NCI-H2081 (cell line): ENCODE measurements around the gene TMEM243.
"Not testable (repeated sequence)": the region's sequence is repeated elsewhere in the genome, so short reads cannot be mapped to it uniquely, and the experiment has no call there.

Experiments
- DNase-seq, 2 experiments: peaks; one replicate each; lab custom pipeline; 2025; lab: John Stamatoyannopoulos, UW

Gene TMEM243

DNA sequence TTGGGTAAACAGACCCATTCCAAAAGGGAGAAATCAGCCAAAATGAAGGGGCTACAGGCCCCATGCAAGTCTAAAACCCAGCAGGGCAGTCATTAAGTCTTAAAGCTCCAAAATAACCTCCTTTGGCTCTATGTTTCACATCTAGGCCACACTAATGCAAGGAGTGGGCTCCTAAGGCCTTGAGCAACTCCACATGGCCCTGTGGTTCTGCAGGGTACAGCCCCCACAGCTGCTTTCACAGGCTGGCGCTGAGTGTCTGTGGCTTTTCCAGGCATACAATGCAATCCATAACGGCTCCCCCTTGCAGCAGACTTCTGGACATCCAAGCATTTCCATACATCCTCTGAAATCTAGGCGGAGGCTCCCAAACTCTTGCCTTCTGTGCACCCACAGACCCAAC lies 9.0 kb downstream of the TMEM243 start:
- DNase-seq, result no peak

DNA sequence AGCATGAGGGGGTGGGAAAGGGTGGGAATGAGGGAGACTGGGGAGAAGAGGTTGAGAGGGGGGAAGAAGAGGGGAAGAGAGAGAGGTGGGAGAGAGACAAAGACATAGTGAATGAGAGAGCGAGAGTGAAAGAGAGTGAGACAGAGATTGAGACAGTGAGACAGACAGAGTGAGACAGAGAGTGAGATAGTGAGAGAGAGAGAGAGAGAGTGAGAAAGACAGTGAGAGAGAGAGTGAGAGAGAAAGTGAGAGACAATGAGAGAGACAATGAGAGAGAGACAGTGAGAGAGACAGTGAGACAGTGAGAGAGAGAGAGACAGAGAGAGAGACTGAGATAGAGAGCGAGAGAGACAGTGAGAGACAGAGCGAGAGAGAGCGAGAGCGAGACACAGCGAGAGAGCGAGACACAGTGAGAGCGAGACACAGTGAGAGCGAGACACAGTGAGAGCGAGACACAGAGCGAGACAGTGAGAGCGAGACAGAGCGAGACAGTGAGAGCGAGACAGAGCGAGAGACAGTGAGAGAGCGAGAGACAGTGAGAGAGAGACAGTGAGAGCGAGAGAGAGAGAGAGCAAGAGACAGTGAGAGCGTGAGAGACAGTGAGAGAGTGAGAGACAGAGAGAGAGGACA lies 10.1 kb downstream of the TMEM243 start:
- DNase-seq, result no peak

GRCh38 chr7:87206361-87206760 lies 13.2 kb downstream of the TMEM243 start:
- DNase-seq, result no peak

DNA sequence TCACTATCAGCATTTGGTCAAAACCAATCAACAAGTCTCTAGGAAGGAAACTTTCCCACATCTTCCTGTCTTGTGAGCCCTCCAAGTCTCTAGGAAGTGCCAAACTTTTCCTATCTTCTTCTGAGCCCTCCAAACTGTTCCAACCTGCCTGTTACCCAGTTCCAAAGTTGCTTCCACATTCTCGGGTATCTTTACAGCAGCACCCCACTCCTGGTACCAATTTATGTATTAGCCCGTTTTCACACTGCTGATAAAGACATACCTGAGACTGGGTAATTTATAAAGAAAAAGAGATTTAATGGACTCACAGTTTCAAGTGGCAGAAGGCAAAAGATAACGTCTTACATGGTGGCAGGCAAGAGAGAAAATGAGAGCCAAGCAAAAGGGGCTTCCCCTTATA lies 13.8 kb downstream of the TMEM243 start:
- DNase-seq, result not testable (repeated sequence)

DNA sequence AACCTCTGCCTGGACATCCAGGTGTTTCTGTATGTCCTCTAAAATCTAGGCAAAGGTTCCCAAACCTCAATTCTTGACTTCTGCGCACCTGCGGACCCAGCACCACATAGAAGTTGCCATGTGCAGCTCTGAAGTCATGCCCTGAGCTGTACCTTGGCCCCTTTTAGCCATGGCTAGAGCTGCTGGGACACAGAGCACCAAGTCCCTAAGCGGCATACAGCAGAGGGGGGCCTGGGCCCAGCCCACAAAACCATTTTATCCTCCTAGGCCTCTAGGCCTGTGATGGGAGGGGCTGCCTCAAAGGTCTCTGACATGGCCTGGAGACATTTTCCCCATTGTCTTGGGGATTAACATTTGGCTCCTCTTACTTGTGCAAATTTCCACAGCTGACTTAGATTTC lies 14.6 kb downstream of the TMEM243 start:
- DNase-seq, result no peak

DNA sequence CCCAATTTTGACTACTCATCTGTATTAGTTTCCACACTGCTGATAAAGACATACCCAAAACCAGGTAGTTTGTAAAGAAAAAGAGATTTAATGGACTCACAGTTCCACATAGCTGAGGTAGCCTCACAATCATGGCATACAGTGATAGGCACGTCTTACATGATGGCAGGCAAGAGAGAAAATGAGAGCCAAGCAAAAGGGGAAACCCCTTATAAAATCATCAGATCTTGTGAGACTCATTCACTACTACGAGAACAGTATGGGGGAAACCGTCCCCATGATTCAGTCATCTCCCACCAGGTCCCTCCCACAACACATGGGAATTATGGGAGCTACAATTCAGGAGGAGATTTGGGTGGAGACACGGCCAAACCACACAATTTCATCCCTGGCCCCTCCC lies 15.6 kb downstream of the TMEM243 start:
- DNase-seq, result not testable (repeated sequence)

GRCh38 chr7:87202705-87203104 lies 16.8 kb downstream of the TMEM243 start:
- DNase-seq, result no peak

GRCh38 chr7:87202208-87202607 lies 17.3 kb downstream of the TMEM243 start:
- DNase-seq, result no peak

- DNase-seq, result no peak
Measured at GRCh38 chr7:87199700-87200450, 19.7 kb downstream of the TMEM243 start.

GRCh38 chr7:87199241-87199640 lies 20.3 kb downstream of the TMEM243 start:
- no peak for DNase-seq

- no peak for DNase-seq
Measured at GRCh38 chr7:87193912-87194311, 25.6 kb downstream of the TMEM243 start.

DNA sequence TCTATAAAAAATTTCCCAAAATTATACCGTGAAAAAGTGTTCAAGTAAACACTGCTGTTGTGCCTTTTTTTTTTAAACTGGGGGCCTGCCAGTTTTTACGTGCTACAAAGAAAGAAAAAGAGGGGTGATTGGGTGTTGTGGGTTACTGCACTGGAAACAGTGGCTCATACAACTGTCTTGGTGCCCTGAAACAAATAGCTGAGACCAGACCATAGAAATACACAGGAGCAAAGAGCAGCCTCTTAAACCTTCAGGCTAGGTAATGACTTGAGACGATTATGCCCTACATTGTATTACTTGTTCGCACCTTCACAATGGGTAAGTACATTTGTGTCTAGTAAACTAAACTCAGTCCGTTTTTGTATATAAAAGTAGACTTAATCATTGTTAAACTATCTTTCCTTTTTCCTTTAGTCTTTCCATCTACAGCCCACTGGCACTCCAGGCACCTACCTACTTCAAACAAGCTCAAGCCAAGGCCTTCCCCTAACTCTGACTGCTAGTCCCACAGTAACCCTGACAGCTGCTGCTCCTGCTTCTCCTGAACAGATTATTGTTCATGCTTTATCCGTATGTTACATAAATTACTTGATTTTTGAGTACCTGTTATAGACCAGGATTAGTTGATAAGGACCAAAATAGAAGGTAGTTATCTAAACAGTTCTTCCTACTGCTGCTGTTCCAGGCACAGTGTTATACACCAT lies 26.6 kb downstream of the TMEM243 start:
- no peak for DNase-seq

DNA sequence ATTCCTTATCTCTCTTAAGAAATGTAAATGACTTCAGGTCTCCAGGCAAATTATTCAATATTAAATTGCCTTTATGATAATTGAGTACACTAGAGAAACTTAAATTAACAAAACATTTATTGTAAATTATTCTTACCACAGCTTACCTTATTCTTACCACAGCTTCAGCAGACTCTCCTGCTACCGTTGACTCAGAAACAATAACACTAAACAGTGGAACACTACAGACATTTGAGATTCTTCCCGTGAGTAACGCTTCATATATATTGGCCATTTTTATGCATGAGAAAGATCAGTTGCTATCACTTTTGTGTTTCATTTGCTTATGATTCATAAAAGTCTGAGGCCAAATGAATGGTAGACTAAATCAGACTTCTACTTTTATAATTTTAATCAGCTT lies 28.7 kb downstream of the TMEM243 start:
- DNase-seq, result no peak

DNA sequence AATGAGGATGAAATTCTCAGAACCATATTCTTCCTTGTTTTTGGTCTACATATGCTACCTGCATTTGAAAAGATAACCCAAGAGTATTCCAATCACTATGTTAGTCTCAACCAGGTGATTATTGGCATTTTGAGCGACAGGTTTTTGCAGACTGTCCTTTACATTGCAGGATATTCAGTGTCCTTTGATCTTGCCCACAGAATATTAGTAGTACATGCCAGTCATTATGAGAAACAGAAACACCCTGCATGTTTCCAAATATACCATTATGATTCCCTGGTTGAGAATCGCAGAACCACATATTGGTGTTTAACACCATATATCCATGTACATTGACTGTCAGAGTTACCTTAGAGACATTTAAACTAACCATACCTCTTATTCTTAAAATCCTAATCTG lies 30.6 kb downstream of the TMEM243 start:
- DNase-seq, result no peak

DNA sequence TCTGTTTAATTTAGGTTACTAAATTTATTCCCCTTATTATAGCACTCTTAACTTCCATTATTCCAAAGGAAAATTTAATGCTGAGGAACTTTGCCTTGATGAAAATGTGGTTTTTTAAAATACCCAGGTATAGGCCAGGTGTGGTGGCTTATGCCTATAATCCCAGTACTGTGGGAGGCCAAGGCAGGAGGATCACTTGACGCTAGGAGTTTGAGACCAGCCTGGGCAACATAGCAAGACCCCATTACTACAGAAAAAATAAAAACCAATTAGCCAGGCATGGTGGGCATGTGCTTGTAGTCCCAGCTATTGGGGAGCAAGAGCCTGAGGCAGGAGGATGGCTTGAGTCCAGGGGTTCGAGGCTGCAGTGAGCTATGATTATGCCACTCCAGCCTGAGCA lies 32.4 kb downstream of the TMEM243 start:
- no peak for DNase-seq

- no peak for DNase-seq
Measured at GRCh38 chr7:87179180-87179579, 40.4 kb downstream of the TMEM243 start.

DNA sequence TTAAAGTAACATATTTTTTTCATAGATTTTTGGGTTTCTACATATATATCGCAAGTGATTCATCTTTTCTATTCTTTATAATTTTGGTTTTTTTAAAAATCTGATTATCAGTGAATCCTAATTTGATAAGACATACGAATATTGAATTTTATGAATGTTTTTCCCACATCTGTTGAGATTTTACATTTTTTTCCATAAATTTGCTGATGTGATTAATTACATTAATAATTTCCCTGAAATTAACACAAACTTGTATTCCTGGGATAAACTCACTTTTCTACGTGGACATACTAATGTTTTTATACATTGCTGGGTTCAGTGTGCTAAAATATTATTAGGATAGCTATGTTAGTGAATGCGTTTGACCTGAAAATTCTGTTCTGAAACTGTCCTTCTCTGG lies 41.2 kb downstream of the TMEM243 start:
- DNase-seq, result no peak

DNA sequence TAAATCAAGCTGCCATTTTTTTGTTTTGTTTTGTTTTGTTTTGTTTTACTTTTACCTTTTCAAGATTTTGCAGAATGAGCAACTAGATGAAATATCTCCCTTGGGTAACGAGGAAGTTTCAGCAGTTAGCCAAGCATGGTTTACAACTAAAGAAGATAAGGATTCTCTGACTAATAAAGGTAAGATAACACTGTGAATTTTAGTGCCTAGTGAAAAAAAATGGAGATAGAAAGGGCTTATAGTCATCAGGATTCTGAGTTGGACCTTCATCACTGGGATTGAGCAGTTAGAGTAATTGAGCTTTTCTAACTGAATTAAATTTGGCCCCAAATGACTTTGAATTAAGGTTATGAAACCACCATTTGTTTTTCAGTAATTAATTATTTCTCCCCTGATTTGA lies 46.1 kb downstream of the TMEM243 start:
- DNase-seq, result no peak

DNA sequence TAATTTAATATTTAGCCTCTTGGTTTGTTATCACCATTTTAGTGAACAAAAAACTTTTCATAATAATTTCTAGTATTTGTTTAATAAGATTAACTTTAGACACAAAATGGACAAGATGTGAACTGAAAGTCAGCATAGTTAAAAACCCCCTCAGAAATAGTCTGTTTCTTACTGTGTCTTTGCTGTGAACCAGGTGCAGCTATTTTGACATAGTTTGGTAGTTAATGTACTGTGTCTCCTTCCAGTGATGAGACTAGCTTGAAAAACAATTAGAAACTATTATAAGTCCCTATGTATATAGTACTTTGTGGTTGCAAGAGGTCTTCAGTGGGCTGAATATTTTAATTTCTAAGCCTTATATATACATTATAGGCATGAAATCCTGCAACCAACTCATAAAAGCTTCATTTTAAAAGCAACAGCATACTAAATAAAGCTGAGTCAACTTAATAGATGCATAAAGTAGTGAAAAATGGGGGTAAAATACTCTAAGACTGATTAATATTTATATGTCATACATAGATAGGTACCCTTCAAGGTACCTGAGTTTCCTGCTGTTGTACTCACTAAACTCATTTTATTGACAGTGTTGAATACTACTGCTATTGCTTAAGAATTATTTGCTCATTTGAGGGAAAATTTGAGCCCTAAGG lies 48.1 kb downstream of the TMEM243 start:
- no peak for DNase-seq

DNA sequence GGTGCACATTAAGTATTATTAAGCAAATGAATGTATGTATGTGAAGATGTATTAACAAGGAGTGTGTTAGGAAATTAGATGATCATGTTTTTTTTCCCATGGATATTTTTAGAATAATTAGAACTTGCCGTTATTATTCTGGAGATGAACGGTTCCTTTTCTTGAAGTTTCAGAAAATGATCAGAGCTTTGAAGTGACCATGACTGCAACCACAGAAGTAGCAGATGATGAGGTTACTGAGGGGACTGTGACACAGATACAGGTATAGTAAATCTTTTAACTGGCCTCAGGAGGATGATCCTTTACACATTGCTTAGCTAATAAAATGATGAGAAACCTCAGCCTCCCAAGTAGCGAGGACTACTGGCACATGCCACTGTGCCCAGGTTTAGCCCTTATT lies 48.7 kb downstream of the TMEM243 start:
- no peak for DNase-seq

DNA sequence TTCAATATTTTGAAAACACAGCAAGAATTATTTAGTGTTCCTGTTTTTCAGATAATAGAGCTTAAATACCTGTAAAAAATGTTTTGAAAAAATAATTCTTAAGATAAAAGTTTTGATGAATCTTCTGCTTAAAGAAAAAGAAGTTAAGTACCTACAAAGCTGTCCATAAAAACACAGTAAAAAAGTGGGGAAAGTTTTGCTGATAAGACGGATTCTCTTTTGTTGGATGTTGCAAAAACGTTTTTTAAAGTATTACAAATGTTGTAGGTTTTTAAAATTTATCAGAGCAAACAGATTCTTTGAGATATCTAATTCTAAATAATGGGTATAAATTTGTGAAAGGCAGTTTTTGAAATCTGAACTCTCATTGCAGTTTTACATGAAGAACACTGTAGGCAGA lies 55.1 kb downstream of the TMEM243 start:
- DNase-seq, result no peak

GRCh38 chr7:87159538-87159937 lies 60.0 kb downstream of the TMEM243 start:
- no peak for DNase-seq

GRCh38 chr7:87156709-87157108 lies 62.8 kb downstream of the TMEM243 start:
- no peak for DNase-seq
